ENCODE data around the gene CCDC87. TPM values are rescaled to one million over a fixed set of nuclear protein-coding genes. Genes with fewer than 3 reads are reported as not detected.

The CCDC87 gene
- total and polyA plus RNA-seq, 12 donors, result 0.13 to 0.90 (median 0.47) TPM

DNA sequence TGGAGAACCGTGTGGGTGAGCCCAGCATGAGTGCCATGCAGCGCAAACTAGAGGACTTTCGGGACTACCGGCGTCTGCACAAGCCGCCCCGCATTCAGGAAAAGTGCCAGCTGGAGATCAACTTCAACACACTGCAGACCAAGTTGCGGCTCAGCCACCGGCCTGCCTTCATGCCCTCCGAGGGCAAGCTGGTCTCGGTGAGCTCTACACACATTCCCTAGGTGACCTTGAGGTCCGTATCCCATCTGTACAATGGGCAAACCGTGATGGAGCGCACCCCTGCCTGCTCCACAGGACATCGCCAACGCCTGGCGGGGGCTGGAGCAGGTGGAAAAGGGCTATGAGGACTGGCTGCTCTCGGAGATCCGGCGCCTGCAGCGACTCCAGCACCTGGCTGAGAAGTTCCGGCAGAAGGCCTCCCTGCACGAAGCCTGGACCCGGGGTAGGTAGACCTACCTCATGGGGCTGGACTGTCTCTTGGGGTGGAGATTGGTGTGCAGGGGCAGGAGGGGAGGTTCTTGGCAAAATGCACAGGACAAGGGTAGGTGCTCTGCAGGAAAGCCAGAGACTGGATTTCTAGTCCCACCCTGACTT, 35.0 kb downstream of the CCDC87 start:
- TF ChIP-seq POLR2A (IDR thresholded peaks at IDR 0.05), result no peak
- TF ChIP-seq, protein P1, sequence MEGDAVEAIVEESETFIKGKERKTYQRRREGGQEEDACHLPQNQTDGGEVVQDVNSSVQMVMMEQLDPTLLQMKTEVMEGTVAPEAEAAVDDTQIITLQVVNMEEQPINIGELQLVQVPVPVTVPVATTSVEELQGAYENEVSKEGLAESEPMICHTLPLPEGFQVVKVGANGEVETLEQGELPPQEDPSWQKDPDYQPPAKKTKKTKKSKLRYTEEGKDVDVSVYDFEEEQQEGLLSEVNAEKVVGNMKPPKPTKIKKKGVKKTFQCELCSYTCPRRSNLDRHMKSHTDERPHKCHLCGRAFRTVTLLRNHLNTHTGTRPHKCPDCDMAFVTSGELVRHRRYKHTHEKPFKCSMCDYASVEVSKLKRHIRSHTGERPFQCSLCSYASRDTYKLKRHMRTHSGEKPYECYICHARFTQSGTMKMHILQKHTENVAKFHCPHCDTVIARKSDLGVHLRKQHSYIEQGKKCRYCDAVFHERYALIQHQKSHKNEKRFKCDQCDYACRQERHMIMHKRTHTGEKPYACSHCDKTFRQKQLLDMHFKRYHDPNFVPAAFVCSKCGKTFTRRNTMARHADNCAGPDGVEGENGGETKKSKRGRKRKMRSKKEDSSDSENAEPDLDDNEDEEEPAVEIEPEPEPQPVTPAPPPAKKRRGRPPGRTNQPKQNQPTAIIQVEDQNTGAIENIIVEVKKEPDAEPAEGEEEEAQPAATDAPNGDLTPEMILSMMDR (IDR thresholded peaks at IDR 0.05), result no peak
- no peaks in the 10 kb centered on the region for H3K36me3 ChIP-seq (replicated peaks in 1 of 2)
- H3K4me1 ChIP-seq (replicated peaks in 1 of 2), result peaks cover 0 to 6% of the 10 kb centered on the region in 2 donors
- H3K4me3 ChIP-seq, result no peak overlapping the region
- H3K9me3 ChIP-seq (replicated peaks in 1 of 3), result no peaks in the 10 kb centered on the region
- no peaks in the 10 kb centered on the region for H3K27me3 ChIP-seq
- WGBS, 4 donors, result 80 to 92% (median 91%) methylated on average over 1 to 24 of the region's 24 CpGs
- H3K27ac ChIP-seq, result no peak overlapping the region
- intact Hi-C loops (cut with DNase I), result no loop called here
- DNase-seq, result no peak

DNA sequence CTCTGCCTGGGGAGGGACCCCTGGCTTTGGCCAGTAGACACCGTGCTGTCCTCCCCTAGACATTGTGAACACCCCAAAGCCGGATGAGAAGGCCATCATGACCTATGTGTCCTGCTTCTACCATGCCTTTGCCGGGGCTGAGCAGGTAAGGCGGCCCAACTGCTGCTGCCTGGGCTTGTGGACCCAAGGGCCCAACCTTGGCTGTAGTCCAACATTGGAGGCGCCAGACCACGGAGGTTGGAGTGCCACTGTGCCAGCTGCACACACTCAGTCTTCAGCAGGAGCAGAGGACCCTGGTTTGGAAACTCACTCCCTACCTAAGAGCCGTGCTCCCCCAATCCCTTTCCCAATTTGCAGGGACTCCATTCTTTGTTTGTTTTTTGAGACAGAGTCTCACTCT, 36.8 kb downstream of the CCDC87 start:
- Histone ChIP-seq H3K27me3 (no peaks in the 10 kb centered on the region), H3K9me3 (replicated peaks in 1 of 3) (no peaks in the 10 kb centered on the region), H3K36me3 (replicated peaks in 1 of 2) (no peaks in the 10 kb centered on the region), H3K4me3 (no peak overlapping the region), H3K4me1 (replicated peaks in 1 of 2) (peaks cover 0 to 6% of the 10 kb centered on the region in 2 donors), H3K27ac (no peak overlapping the region)
- TF ChIP-seq, protein P1 (IDR thresholded peaks at IDR 0.05), result no peak
- TF ChIP-seq POLR2A (IDR thresholded peaks at IDR 0.05), result no peak
- intact Hi-C loops (cut with DNase I), result no loop called here
- WGBS, 4 donors, result 53 to 100% (median 82%) methylated on average over 1 to 7 of the region's 7 CpGs
- no peak for DNase-seq

DNA sequence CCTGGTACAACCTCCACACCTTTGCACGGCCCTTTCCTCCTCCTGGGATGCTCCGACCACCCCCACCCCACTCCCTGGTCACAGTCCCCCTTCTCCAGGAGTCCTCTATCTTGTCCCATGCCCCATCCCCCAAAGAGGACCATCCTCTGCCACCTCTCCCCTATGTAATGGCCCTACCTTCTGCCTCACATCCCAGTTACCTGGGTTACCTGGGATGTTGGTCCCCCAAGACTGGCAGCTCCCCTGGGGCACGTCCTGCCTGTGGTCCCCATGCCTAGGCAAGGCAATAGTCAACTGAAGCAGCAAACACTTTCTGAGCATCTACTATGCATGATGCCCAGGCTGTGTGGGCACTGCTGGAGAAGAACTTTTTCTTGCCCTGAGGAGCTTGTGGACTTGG, 37.4 kb downstream of the CCDC87 start:
- WGBS, 4 donors, result 43 to 83% (median 72%) methylated on average over 2 to 3 of the region's 3 CpGs
- no peak overlapping the region for H3K4me3 ChIP-seq
- intact Hi-C loops (cut with DNase I), result no loop called here
- no peak for DNase-seq
- peaks cover 0 to 6% of the 10 kb centered on the region in 2 donors for H3K4me1 ChIP-seq (replicated peaks in 1 of 2)
- no peak overlapping the region for H3K27ac ChIP-seq
- no peaks in the 10 kb centered on the region for H3K27me3 ChIP-seq
- TF ChIP-seq, protein P1 (IDR thresholded peaks at IDR 0.05), result no peak
- H3K36me3 ChIP-seq (replicated peaks in 1 of 2), result no peaks in the 10 kb centered on the region
- H3K9me3 ChIP-seq (replicated peaks in 1 of 3), result no peaks in the 10 kb centered on the region

DNA sequence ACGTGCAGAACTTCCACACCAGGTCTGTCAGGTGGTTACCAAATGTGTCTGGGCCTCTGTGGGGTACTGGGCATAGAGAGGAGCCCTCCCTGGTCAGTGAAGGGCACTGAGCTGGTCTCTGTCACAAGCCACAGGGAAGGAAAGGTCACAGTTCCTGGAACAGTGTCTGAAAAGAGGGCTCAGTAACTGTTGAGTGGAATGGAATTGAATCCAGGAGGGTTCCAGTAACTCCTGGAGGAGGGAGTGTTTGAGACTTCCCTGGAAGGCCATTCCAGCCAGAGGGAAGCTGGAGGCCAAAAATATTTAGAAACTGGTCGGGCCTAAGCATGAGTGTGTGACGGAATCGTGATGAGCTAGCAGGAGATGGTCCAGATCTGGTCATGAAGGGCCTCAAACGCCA, 38.3 kb downstream of the CCDC87 start:
- H3K9me3 ChIP-seq (replicated peaks in 1 of 3), result no peaks in the 10 kb centered on the region
- no peak overlapping the region for H3K27ac ChIP-seq
- H3K4me3 ChIP-seq, result no peak overlapping the region
- TF ChIP-seq, protein P1 (IDR thresholded peaks at IDR 0.05), result no peak
- TF ChIP-seq POLR2A (IDR thresholded peaks at IDR 0.05), result no peak
- H3K4me1 ChIP-seq (replicated peaks in 1 of 2), result peaks cover 0 to 6% of the 10 kb centered on the region in 2 donors
- intact Hi-C loops (cut with DNase I), result no loop called here
- no peaks in the 10 kb centered on the region for H3K36me3 ChIP-seq (replicated peaks in 1 of 2)
- WGBS, 4 donors, result 71 to 83% (median 82%) methylated on average over 4 to 5 of the region's 5 CpGs
- no peaks in the 10 kb centered on the region for H3K27me3 ChIP-seq
- DNase-seq, result no peak
